Measurements from ENCODE around the gene STK10. TPM values are rescaled to one million over a fixed set of nuclear protein-coding genes. Genes with fewer than 3 reads are reported as not detected.

Gene STK10
- total RNA-seq, 1 donor from 2014 or later: 12.6 TPM

DNA sequence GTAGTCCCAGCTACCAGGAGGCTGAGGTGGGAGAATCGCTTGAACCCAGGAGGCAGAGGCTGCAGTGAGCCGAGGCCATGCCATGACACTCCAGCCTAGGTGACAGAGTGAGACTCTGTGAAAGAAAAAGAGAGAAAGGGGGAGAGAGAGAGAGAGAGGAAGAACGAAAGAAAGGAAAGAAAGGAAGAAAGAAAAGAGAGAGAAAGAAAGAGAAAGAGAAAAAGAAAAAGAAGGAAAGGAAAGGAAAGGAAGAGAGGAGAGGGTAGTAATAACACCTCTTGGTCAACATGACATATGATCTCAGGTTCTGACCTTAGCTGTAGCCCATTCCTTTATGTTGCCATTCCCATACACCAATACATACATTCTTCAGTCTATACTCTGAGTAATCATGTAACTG is 195.7 kb downstream of the STK10 start:
- no peak for FAIRE-seq
- Histone ChIP-seq H3K36me3 (ENCODE audit: control insufficient read depth, insufficient read depth, low read length) (no peaks in the 10 kb centered on the region), H3K27me3 (ENCODE audit: control insufficient read depth, insufficient read depth, low read length) (no peaks in the 10 kb centered on the region), H3K4me3 (ENCODE audit: low read depth, low read length) (no peak overlapping the region)
- no peak for DNase-seq (ENCODE audit: low read depth)
- TF ChIP-seq, protein P1, sequence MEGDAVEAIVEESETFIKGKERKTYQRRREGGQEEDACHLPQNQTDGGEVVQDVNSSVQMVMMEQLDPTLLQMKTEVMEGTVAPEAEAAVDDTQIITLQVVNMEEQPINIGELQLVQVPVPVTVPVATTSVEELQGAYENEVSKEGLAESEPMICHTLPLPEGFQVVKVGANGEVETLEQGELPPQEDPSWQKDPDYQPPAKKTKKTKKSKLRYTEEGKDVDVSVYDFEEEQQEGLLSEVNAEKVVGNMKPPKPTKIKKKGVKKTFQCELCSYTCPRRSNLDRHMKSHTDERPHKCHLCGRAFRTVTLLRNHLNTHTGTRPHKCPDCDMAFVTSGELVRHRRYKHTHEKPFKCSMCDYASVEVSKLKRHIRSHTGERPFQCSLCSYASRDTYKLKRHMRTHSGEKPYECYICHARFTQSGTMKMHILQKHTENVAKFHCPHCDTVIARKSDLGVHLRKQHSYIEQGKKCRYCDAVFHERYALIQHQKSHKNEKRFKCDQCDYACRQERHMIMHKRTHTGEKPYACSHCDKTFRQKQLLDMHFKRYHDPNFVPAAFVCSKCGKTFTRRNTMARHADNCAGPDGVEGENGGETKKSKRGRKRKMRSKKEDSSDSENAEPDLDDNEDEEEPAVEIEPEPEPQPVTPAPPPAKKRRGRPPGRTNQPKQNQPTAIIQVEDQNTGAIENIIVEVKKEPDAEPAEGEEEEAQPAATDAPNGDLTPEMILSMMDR (IDR thresholded peaks at IDR 0.05; ENCODE audit: insufficient read depth, low read length, severe bottlenecking): no peak

Other genes starting within 250 kb of the STK10 start
- gene FBXW11, start 181.6 kb downstream of the STK10 start, total RNA-seq: 64.9 and 71.6 TPM in 2 replicates
- not detected in 2 replicates for gene EFCAB9, start 5.9 kb upstream of the STK10 start, total RNA-seq
- gene UBTD2, start 95.5 kb upstream of the STK10 start, total RNA-seq: 20.6 and 20.8 TPM in 2 replicates